Measurements from ENCODE around the gene AASDH. TPM values are rescaled to one million over a fixed set of nuclear protein-coding genes. Genes with fewer than 3 reads are reported as not detected.

The AASDH gene
- total and polyA plus RNA-seq, 2 of the 4 experiments (the other 2 are of a cell fraction): 4.7 to 12.0 TPM

- dilution Hi-C loops (cut with HindIII; ENCODE audit: low sequenced_read_pairs, unreplicated experiment) (no loop called here), intact Hi-C loops (cut with micrococcal nuclease) (no loop called here), in situ Hi-C loops (cut with MboI; ENCODE audit: low sequenced_read_pairs) (loop anchor here (25.0 kb wide), 1 partner anchor 432 kb away; no protein-coding TSS in a partner anchor)
- ATAC-seq (ENCODE audit: low read depth) (no peak), DNase-seq (no peak)
- ChIA-PET CTCF (no interaction called here), POLR2A (ENCODE audit: unreplicated experiment) (interaction anchor here (0.7 kb wide), 1 partner anchor 859 kb away, joined by 4 read pairs; no protein-coding TSS in a partner anchor)
- H2BK20ac ChIP-seq (ENCODE audit: low read depth, low read length): no peak overlapping the region
- BruUV-seq (replicated peaks): no TSS peak
- H4K20me1 ChIP-seq (ENCODE audit: insufficient read depth, low read length): no peaks in the 10 kb centered on the region
- no peak overlapping the region for H3K4ac ChIP-seq (ENCODE audit: low read depth, low read length)
- no peak overlapping the region for H3K14ac ChIP-seq (replicated peaks; ENCODE audit: low read depth, low read length)
- H3K9me3 ChIP-seq (ENCODE audit: control insufficient read depth, insufficient read depth, low read length): no peaks in the 10 kb centered on the region
- no peak overlapping the region for H3K23ac ChIP-seq (ENCODE audit: low read depth, low read length)
- H3K4me1 ChIP-seq (ENCODE audit: control insufficient read depth, insufficient read depth, low read length): no peaks in the 10 kb centered on the region
- H2BK5ac ChIP-seq (ENCODE audit: low read depth, low read length, poor library complexity, severe bottlenecking): no peak overlapping the region
- H3K9ac ChIP-seq (ENCODE audit: low read depth, low read length): no peak overlapping the region
- H3K27ac ChIP-seq (ENCODE audit: insufficient read depth, low read length): no peak overlapping the region
- H3K27me3 ChIP-seq (ENCODE audit: control insufficient read depth, insufficient read depth, low read length): no peaks in the 10 kb centered on the region
- H4K91ac ChIP-seq (ENCODE audit: insufficient read depth, low read depth, low read length): no peak overlapping the region
- H2AK9ac ChIP-seq (replicated peaks; ENCODE audit: low read depth, low read length, poor library complexity): no peak overlapping the region
- H4K5ac ChIP-seq (ENCODE audit: low read depth, low read length): no peak overlapping the region
- H3K9me1 ChIP-seq (ENCODE audit: insufficient read depth, low read length): no peaks in the 10 kb centered on the region
- no CpG with 5 or more reads among the region's 1 CpG for WGBS, 2 experiments (ENCODE audit: extremely low coverage in 2 of 2, insufficient read length in 1 of 2)
- no peak overlapping the region for H2BK120ac ChIP-seq (ENCODE audit: low read depth, low read length)
- peaks cover 7% of the 10 kb centered on the region; the same call in 1 of the 2 replicates for H3K36me3 ChIP-seq (ENCODE audit: control insufficient read depth, insufficient read depth, low read length)
- H3K4me2 ChIP-seq (ENCODE audit: low read depth, low read length): no peak overlapping the region
- H2BK15ac ChIP-seq (ENCODE audit: low read depth, low read length): no peak overlapping the region
- H3K56ac ChIP-seq (ENCODE audit: extremely low read depth, insufficient read depth, low read length): no peak overlapping the region
- no peak overlapping the region for H3K18ac ChIP-seq (ENCODE audit: low read depth, low read length)
- TF ChIP-seq FOS (IDR thresholded peaks at IDR 0.05; ENCODE audit: low read depth, low read length) (no peak), RFX5 (IDR thresholded peaks at IDR 0.05; ENCODE audit: low read depth, low read length) (no peak), USF2 (IDR thresholded peaks at IDR 0.05; ENCODE audit: low read depth, low read length) (no peak), CEBPB (IDR thresholded peaks at IDR 0.05; ENCODE audit: low read depth, low read length) (no peak), BHLHE40 (IDR thresholded peaks at IDR 0.05; ENCODE audit: low read depth, low read length) (no peak), RCOR1 (IDR thresholded peaks at IDR 0.05; ENCODE audit: insufficient replicate concordance, low read length) (no peak), CTCF (conservative IDR thresholded peaks at IDR 0.05; ENCODE audit: low read depth, low read length) (no peak), SMC3 (IDR thresholded peaks at IDR 0.05; ENCODE audit: low read depth, low read length) (no peak), POLR2A (IDR thresholded peaks at IDR 0.05; ENCODE audit: low read depth, low read length) (no peak), NFE2L2 (IDR thresholded peaks at IDR 0.05; ENCODE audit: low read depth, low read length) (no peak), MAZ (IDR thresholded peaks at IDR 0.05; ENCODE audit: borderline replicate concordance, low read depth, low read length) (no peak), CHD1 (IDR thresholded peaks at IDR 0.05; ENCODE audit: low read depth, low read length) (no peak), RAD21 (IDR thresholded peaks at IDR 0.05; ENCODE audit: low read length) (no peak), MAFK (IDR thresholded peaks at IDR 0.05; ENCODE audit: low read depth, low read length) (no peak), MXI1 (IDR thresholded peaks at IDR 0.05; ENCODE audit: borderline replicate concordance, low read depth, low read length) (no peak), ELK1 (IDR thresholded peaks at IDR 0.05; ENCODE audit: borderline replicate concordance, low read depth, low read length) (no peak)
- no peak overlapping the region for H2AK5ac ChIP-seq (ENCODE audit: low read depth, low read length)
- H3K4me3 ChIP-seq (ENCODE audit: insufficient read depth, low read depth, low read length): no peak overlapping the region
- H4K8ac ChIP-seq (ENCODE audit: low read depth in 2 of 2, low read length in 2 of 2): no peak overlapping the region
- peaks cover 0 to 8% of the 10 kb centered on the region in 2 experiments; a peak in 3 of 4 replicates for H3K79me1 ChIP-seq (ENCODE audit: low read depth in 1 of 2, low read length in 2 of 2)
- no peak overlapping the region for H2AFZ ChIP-seq (replicated peaks; ENCODE audit: low read length, poor library complexity)
These were observed 17.7 kb upstream of the AASDH start for GRCh38 chr4:56405016-56405415.

All from IMR-90 (cell line).